ENCODE measurements around the gene CDH15.
A peak's percentile ranks its signal among the peaks of the same experiment; 100 is the strongest.
"Not testable (repeated sequence)": the region's sequence is repeated elsewhere in the genome, so short reads cannot be mapped to it uniquely, and the experiment has no call there.

CDH15 gene

GRCh38 chr16:89224665-89225064, 53.1 kb downstream of the CDH15 start:
- no peak for DNase-seq (ENCODE audit: low read depth in 4 of 4, low spot score in 1 of 4)

DNA sequence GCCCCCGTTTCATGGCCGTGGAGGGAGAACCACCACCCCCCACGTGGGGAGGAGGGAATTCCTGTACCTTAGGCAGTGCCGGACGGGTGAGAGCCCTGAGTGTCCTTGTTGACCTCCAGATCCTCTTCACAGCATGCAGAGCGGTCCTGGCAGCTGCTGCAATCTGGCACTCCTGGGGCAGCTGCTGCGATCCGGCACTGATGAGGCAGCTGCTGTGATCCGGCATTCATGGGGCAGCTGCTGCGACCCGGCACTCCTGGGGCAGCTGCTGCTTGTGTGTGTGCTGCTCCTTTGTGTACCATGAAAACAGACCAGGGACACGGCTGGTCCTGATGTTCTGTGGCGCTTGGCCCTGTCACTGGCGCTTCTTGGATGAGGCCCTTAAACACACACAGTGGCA, 58.7 kb downstream of the CDH15 start:
- no peak for DNase-seq (ENCODE audit: low read depth in 4 of 4, low spot score in 1 of 4)

- no peak for DNase-seq (ENCODE audit: low read depth in 4 of 4, low spot score in 1 of 4)
Observed at GRCh38 chr16:89232107-89232506, 60.6 kb downstream of the CDH15 start.

DNA sequence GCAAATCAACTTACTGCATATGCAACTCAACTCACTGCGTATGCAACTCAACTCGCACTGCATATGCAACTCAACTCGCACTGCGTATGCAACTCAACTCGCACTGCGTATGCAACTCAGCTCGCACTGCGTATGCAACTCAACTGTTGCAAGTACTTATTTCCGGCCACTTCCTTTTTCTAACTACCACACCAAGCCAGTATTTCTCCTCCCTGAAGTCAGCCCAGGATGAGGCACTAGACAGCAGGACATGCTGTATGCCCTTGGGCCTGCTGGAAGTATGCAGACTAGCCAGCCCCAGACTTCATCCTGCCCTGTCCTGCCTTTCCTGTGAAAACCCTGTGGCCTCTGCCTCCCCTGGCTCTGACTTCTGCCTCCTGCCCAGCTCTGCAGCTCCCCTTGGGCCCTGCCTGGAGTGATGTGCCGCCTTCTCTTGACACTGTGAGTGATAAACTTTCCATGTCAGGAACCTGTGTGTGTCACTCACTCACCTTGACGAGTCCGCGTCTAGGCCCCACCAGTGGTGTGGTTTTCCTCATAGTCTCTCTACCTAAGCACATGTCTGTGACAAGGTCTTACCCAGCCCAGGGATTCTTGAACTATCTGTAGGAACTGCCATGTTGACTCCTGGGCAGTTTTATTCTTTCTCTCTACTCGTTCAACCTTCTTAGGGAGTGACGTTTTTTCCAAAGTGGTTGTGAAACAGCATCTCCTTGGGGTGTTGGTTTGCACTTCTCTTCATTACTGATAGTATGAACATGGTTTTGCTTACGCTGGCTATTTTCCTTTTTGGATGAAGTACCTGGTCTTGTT, 62.3 kb downstream of the CDH15 start:
- no peak for DNase-seq (ENCODE audit: low read depth in 4 of 4, low spot score in 1 of 4)

DNA sequence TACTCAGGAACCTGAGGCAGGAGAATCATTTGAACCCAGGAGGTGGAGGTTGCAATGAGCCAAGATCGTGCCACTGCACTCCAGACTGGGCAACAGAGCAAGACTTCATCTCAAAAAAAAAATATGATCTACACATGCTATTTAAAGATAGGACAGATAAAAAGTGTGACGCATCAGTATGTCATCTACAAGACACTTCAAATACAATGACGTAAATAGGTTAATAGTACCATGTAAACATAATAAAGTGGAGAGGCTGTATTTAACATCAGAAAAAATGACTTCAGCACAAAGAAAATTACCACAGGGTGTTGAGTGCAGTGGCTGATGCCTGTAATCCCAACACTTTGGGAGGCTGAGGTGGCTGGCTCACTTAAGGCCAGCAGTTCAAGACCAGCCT, 66.2 kb downstream of the CDH15 start:
- no peak for DNase-seq (ENCODE audit: low read depth in 4 of 4, low spot score in 1 of 4)

DNA sequence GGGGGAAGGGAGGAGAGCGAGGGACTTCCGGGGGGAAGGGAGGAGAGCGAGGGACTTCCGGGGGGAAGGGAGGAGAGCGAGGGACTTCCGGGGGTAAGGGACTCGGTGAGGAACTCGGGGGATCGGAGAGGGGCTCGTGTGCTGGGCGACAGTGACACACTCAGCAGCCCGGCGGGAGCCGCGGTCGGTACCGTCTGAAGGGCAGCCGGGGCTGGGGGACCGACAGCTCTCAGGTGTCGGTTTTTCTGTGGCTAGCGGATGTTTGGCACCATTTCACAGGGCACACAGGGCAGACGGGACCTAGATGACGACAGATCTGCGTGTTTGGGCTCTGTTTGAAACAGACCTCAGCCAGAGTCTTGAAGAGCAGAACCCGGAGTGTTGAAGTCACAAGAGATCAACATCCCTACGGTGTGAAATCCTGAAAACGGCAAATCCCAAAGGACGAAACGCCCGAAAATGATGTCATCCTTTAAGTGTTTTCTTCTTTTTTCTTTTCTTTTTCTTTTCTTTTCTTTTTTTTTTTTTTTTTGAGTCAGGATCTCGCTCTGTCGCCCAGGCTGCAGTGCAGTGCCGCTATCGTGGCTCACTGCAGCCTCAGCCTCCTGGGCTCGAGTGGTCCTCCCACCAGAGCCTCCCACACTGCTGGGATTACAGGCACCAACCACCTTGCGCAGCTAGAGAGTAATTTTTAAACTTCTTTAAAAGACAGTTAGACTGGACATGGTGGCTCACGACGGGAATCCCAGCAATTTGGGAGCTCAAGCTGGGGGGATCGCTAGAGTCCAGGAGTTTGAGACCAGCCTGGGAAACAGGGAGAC, 69.8 kb downstream of the CDH15 start:
- peak in 3 of 4 experiments; percentile 42 to 60 (median 52) for DNase-seq (ENCODE audit: low read depth in 4 of 4, low spot score in 1 of 4)

DNA sequence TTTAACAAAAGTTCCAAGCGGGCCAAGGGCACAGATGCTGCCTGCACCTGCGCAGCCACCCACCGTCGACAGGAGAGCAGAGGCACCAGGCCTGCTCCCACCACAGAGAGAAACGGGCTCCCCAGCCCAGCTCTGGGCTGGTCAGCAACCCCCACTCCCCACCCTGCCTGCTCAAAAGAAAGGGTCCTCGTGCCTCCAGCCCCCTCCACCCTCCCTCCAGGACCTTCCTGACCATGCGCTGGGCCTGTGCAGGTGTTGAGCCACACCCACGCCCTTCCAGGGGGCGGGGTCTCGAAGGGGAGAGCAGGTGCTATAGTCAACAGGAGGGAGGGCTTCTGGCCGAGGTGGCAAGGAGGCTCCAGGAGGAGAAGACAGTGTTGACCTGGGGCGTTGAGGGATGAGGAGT, 71.2 kb downstream of the CDH15 start:
- no peak for DNase-seq (ENCODE audit: low read depth in 4 of 4, low spot score in 1 of 4)

GRCh38 chr16:89243664-89244063, 72.1 kb downstream of the CDH15 start:
- DNase-seq (ENCODE audit: low read depth in 4 of 4, low spot score in 1 of 4), result no peak

GRCh38 chr16:89244264-89244663, 72.7 kb downstream of the CDH15 start:
- not testable (repeated sequence) for DNase-seq (ENCODE audit: low read depth in 4 of 4, low spot score in 1 of 4)

- no peak for DNase-seq (ENCODE audit: low read depth in 4 of 4, low spot score in 1 of 4)
Observed at GRCh38 chr16:89244754-89245153, 73.2 kb downstream of the CDH15 start.
